ENCODE data around the gene IRAK3.

- TF ChIP-seq POLR2AphosphoS5 (IDR thresholded peaks at IDR 0.05), result no peak
- TF ChIP-seq CTCF (IDR thresholded peaks at IDR 0.05), result no peak
- no peak for TF ChIP-seq POLR2A (IDR thresholded peaks at IDR 0.05)
Observed at GRCh38 chr12:66187821-66188220, 1.2 kb upstream of the IRAK3 start.
